ENCODE results near the gene STAC. TPM values are rescaled to one million over a fixed set of nuclear protein-coding genes. Genes with fewer than 3 reads are reported as not detected.

Gene STAC
- total and polyA plus RNA-seq, 2 donors (not counting 3 experiments of a cell fraction or from before 2014, with no cell fraction given), result 0.03 to 0.88 TPM

DNA sequence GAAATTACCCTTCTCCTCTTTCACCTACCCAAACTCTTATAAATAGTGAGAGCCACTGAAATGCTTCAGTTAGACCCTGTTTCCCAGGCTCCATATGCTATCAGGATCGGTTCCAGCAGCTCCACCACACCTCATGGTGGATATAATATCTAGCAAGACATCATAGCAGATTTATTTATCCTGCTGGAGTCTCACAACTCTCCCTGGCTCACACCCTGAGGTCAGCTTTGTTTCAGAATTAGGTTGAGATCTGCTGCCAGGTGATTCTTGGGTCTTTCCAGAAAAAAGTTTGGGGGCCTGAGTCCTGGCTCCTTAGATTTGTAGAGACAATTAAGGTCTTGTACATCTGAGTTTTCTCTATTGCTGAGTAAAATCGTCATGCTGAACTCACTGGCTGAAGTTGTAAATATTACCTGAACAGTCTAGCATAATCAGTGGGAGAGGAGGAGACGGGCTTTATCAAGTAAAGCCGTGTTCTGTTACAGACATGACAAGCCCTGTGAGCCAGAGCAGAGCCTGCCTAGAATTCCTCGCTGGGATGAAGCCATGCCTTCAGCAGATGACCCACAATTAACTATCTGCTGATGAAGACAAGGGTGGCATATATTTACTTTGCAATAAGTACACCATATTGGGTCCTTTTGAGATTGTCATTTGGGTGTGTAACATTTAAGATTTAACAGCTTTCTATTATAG is 131.6 kb downstream of the STAC start:
- Histone ChIP-seq H3K79me2 (ENCODE audit: control insufficient read depth, insufficient read depth, low read length) (no peaks in the 10 kb centered on the region), H3K4me3 (replicated peaks in 1 of 3; ENCODE audit: insufficient read depth in 1 of 3, low read depth in 1 of 3, low read length in 3 of 3) (no peak overlapping the region), H3K27me3 (ENCODE audit: control insufficient read depth in 2 of 2, insufficient read depth in 2 of 2, low read length in 2 of 2) (no peaks in the 10 kb centered on the region), H2AFZ (ENCODE audit: low read depth, low read length) (no peak overlapping the region), H3K9ac (replicated peaks; ENCODE audit: extremely low read depth, insufficient read depth, low read length) (no peak overlapping the region), H3K36me3 (ENCODE audit: control insufficient read depth in 2 of 2, extremely low read depth in 1 of 2, insufficient read depth in 2 of 2, low read length in 2 of 2) (no peaks in the 10 kb centered on the region), H3K9me3 (replicated peaks; ENCODE audit: control insufficient read depth, insufficient read depth, low read length) (no peaks in the 10 kb centered on the region), H3K4me1 (ENCODE audit: control insufficient read depth, extremely low read depth, insufficient read depth, low read length) (no peaks in the 10 kb centered on the region), H4K20me1 (replicated peaks; ENCODE audit: control insufficient read depth, extremely low read depth, insufficient read depth, low read length) (no peaks in the 10 kb centered on the region), H3K9me1 (replicated peaks; ENCODE audit: control insufficient read depth, extremely low read depth, insufficient read depth, low read length) (no peaks in the 10 kb centered on the region), H3K4me2 (ENCODE audit: insufficient read depth, low read length) (no peak overlapping the region), H3K27ac (ENCODE audit: insufficient read depth, low read depth, low read length) (no peak overlapping the region)
- intact Hi-C loops (cut with micrococcal nuclease), result no loop called here
- DNase-seq (ENCODE audit: low read depth, low spot score) (no peak), FAIRE-seq (no peak)
- CTCF ChIA-PET, result interaction anchor here (0.9 kb wide), 1 partner anchor 11 kb away, joined by 3 read pairs; no protein-coding TSS in a partner anchor
- TF ChIP-seq JUN (IDR thresholded peaks at IDR 0.05; ENCODE audit: borderline replicate concordance, insufficient read depth, insufficient read length, low read depth) (no peak), POLR2A (IDR thresholded peaks at IDR 0.05; ENCODE audit: low read depth, low read length) (no peak), MYC (IDR thresholded peaks at IDR 0.05; ENCODE audit: low read depth, low read length) (no peak), FOS (IDR thresholded peaks at IDR 0.05; ENCODE audit: borderline replicate concordance, insufficient read depth, low read length) (no peak), POLR2AphosphoS5 (IDR thresholded peaks at IDR 0.05; ENCODE audit: insufficient read depth, low read depth, low read length) (no peak), EZH2 (IDR thresholded peaks at IDR 0.05; ENCODE audit: borderline replicate concordance, low read depth, low read length, severe bottlenecking) (no peak)
- dilution Hi-C loops (cut with MboI; ENCODE audit: extremely low pct_ligation_motif_present, low sequenced_read_pairs), result no loop called here
- POLR2A ChIA-PET, result no interaction called here
- BruUV-seq (replicated peaks), result no TSS peak

GRCh38 chr3:36512555-36512954 is 132.3 kb downstream of the STAC start:
- Histone ChIP-seq H3K79me2 (ENCODE audit: control insufficient read depth, insufficient read depth, low read length) (no peaks in the 10 kb centered on the region), H2AFZ (ENCODE audit: low read depth, low read length) (no peak overlapping the region), H3K9me1 (replicated peaks; ENCODE audit: control insufficient read depth, extremely low read depth, insufficient read depth, low read length) (no peaks in the 10 kb centered on the region)

More at GRCh38 chr3:36512555-36512954, 132.3 kb downstream of the STAC start:
- Histone ChIP-seq H3K36me3 (ENCODE audit: control insufficient read depth in 2 of 2, extremely low read depth in 1 of 2, insufficient read depth in 2 of 2, low read length in 2 of 2) (no peaks in the 10 kb centered on the region), H3K9me3 (replicated peaks; ENCODE audit: control insufficient read depth, insufficient read depth, low read length) (no peaks in the 10 kb centered on the region), H4K20me1 (replicated peaks; ENCODE audit: control insufficient read depth, extremely low read depth, insufficient read depth, low read length) (no peaks in the 10 kb centered on the region), H3K4me3 (replicated peaks in 1 of 3; ENCODE audit: insufficient read depth in 1 of 3, low read depth in 1 of 3, low read length in 3 of 3) (no peak overlapping the region), H3K9ac (replicated peaks; ENCODE audit: extremely low read depth, insufficient read depth, low read length) (no peak overlapping the region), H3K27me3 (ENCODE audit: control insufficient read depth in 2 of 2, insufficient read depth in 2 of 2, low read length in 2 of 2) (no peaks in the 10 kb centered on the region), H3K4me1 (ENCODE audit: control insufficient read depth, extremely low read depth, insufficient read depth, low read length) (no peaks in the 10 kb centered on the region), H3K4me2 (ENCODE audit: insufficient read depth, low read length) (no peak overlapping the region), H3K27ac (ENCODE audit: insufficient read depth, low read depth, low read length) (no peak overlapping the region)
- BruUV-seq (replicated peaks), result no TSS peak
- DNase-seq (ENCODE audit: low read depth, low spot score), result no peak
- ChIA-PET POLR2A (no interaction called here), CTCF (interaction anchor here (0.9 kb wide), 1 partner anchor 11 kb away, joined by 3 read pairs; no protein-coding TSS in a partner anchor)
- no peak for FAIRE-seq
- intact Hi-C loops (cut with micrococcal nuclease) (no loop called here), dilution Hi-C loops (cut with MboI; ENCODE audit: extremely low pct_ligation_motif_present, low sequenced_read_pairs) (no loop called here)
- TF ChIP-seq GATA2 (IDR thresholded peaks at IDR 0.05; ENCODE audit: insufficient read depth, insufficient read length, low read depth, low read length) (no peak), FOS (IDR thresholded peaks at IDR 0.05; ENCODE audit: borderline replicate concordance, insufficient read depth, low read length) (no peak), EZH2 (IDR thresholded peaks at IDR 0.05; ENCODE audit: borderline replicate concordance, low read depth, low read length, severe bottlenecking) (no peak), MYC (IDR thresholded peaks at IDR 0.05; ENCODE audit: low read depth, low read length) (no peak)

Measured in endothelial cell of umbilical vein (primary cell).